NCI-H1417 treated with DMSO at 0.1 percent for 48 hours (cell line): ENCODE data around the gene TRAF7.
A peak's percentile ranks its signal among the peaks of the same experiment; 100 is the strongest.
"Not testable (repeated sequence)": the region's sequence is repeated elsewhere in the genome, so short reads cannot be mapped to it uniquely, and the experiment has no call there.

Source experiments
- DNase-seq: peaks from one replicate; lab custom pipeline; 2025; lab: John Stamatoyannopoulos, UW

TRAF7 gene

DNA sequence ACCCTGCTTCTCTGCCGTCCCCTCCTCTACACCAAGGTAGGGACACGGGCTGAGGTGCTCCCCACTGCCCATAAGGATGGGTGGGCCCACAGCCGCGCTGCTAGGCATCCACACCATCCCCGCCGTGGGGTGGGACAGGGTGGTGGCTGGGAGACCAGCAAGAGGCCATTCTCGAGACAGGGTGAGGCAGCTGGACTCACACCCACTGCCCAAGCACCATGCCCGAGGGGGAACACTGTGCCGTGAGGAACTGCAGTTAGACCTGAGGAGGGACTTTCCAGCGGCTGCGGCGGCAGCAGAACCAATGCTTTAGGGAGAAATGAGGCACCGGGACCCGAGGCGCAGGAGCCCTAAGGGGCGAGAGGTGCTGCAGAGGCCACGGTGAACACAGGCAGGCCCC lies 33.2 kb upstream of the TRAF7 start:
- DNase-seq = no peak

DNA sequence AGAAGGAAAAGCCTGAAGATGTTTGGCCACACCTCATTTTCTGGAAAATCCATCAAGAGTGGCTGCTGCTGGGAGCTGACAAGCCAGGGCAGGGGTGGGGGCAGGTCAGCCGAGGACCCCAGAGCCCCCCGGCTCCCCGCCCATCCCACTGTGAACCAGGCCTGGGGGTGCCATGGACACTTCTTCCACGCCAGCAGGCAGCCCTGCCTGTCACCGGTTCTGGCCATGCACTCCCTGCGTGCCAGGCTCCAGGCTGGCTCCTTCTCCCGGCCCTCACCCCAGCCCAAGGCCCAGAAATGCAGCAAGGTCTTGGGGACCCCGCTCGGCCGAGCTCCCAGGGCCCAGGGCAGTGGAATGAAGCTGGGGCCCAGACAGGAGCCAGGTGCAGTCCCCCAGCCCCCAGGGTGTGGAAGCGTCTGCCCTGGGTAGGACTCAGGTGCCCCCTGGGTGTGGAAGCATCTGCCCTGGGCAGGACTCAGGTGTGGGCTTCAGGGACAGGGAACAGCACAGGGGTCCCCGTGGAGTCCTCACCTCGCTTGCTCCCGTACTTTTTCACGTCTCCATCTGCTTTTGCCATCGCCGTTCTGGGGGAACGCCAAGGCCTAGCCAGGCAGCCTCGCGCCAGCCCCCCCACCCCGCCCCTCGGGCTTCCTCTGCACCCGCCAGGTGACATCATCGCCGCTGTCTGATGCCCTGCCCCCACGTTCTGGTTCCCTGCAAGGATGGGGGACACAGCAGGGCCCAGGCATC lies 32.5 kb upstream of the TRAF7 start:
- not testable (repeated sequence) for DNase-seq

DNA sequence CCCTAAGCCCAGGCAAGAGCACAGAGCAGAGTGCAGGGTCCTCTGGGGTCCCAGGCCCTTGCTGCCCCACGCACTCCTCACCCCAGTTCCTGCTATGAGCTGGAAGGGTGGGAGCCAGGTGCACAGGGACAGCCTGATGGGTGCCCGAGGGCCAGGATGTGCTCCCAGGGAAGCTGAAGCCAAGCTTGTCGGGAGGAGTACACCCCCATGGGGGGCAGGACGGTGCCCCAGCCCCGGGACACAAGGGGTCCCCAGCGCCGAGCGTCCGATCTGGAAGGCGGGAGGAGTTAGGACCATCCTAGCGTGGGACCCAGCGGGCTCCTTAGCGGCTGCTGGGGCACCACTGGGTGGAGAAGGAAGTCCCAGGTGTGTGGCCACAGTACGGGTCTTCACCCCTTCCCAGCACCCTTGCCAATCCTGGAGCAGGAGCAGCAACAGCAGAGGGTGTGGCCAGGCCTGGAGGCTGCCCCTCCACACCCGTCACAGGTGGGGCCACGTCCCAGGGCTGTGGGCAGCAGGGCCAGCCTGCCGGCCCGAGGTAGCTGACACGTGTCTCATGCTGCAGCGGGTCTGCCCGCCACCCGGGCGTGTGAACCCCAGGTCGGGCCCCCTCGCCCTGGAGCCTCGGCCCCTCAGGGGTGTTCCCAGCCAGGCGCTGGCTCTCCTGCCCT lies 31.7 kb upstream of the TRAF7 start:
- not testable (repeated sequence) for DNase-seq

DNA sequence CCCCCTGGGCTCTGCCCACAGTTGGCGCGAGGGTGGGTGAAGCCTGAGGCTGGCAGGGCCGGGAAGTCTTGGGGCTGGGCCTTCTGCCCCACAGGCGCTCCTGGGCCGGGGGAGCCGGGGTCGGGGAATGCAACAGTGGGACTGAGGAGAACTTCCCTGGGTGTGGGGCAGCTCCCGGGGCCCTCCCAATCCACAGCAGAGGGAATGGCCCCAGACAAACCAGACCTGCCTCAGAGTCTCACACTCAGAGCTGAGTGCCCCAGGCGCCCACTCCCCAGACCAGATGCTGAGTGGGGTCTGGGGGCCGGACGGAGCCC lies 31.2 kb upstream of the TRAF7 start:
- not testable (repeated sequence) for DNase-seq

DNA sequence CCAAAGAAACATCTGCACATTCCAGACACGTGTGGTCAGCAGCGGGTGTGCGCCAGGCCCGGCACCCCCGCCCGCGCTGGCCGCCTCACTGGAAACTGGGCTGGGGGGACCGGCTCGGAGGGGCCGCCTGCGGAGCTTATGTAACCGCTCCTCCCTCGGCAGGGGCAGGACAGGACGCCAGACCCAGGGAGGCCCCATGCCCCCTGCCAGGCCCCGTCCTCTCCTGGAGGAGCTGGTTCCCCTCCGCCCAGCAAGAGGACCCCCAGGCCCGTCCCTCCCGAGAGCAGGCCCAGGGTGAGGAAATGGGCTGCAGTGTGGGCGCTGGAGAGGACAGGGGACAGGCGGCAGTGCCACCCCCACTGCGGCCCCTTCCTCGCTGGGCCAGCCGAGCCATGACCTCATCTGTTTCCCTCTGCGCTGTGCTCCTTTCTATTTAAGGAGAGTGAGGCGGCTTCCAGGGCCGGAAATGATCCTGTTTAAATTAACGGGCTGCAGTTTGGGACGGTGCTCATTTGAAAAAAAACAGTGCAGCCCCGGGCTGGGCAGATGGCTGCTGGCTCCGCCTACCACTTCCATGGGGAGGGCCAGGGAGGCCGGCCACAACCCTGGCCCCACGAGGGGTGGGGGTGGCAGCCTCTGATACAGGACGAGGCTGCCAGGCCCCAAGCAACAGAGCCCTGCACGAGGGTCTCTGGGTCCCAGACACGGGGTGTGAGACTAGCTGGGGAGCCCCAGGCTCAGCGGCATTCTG lies 30.7 kb upstream of the TRAF7 start:
- not testable (repeated sequence) for DNase-seq

DNA sequence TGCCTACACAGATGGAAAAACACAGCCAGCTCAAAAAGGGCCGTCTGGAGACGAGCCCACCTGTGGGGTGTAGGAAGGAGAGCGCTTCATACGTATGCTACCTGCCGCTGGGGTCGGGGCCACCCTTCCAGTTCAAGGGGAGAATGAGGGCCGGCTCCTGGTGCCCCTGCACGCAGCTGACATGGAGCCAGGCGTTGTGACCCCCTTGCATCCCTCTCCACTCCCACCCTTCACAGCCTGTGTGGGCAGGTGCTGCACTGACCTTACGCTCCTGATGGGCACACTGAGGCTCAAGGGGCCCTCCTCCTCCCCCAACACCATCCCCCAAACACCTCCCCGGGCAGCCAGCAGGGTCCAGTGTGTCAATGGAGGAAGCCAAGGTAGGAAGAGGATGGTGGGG lies 30.0 kb upstream of the TRAF7 start:
- not testable (repeated sequence) for DNase-seq

DNA sequence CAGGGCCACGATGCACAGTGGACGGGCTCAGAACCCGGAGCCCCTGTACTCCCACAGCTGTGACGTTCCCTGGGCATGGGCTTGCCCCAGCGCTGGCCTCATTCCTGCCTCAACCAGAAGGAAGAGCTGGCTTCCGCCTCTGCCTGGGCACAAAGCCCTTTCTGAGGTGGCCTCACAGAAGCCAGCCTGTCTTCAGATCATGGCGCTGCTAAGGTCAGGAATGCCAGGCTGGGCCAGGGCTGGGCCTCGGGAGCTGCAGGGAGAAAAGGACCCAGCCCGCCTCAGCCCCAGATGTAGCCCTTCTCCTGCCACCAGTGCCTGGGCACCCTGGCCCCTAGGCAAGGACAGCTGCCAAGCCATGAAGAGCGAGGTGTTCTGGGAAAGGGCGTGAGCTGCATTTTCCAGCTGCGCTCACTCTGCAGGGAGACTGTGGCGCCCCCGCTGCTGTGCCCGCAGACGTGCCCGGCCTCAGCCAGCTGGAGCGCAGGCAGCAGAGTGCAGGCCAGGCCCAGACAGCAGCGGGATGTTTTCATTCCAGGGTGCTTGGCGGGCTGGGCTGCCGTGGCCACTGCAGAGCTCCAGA lies 29.3 kb upstream of the TRAF7 start:
- not testable (repeated sequence) for DNase-seq

DNA sequence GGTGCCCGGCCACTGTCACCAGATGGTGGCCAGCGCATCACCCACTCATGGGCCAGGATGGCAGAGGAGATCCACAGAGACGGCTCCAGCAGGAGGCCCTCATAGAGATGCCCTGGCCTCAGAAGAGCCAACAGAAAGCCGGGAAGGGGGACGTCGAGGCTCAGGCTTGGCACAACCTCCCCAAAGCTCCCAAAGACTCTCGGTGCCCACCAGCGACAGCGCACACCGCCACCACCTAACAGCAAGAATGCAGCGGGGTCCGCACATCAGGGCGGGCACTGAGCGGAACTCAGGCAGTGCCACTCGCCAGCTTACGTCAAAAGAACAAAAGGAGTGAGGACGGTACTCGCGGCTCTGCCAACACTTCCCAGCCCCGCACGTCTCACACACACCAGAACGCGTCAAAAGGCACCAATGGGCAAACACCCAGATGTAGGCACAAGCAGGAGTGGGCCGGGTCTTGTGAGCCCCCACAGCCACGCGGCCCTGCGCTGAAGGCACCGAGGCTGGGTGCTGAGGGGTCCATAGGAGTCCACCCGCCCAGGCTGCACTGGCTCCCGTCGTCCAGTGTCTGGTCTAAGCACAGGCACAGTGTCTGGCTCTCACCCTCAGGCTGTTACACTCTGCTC lies 28.5 kb upstream of the TRAF7 start:
- not testable (repeated sequence) for DNase-seq

DNA sequence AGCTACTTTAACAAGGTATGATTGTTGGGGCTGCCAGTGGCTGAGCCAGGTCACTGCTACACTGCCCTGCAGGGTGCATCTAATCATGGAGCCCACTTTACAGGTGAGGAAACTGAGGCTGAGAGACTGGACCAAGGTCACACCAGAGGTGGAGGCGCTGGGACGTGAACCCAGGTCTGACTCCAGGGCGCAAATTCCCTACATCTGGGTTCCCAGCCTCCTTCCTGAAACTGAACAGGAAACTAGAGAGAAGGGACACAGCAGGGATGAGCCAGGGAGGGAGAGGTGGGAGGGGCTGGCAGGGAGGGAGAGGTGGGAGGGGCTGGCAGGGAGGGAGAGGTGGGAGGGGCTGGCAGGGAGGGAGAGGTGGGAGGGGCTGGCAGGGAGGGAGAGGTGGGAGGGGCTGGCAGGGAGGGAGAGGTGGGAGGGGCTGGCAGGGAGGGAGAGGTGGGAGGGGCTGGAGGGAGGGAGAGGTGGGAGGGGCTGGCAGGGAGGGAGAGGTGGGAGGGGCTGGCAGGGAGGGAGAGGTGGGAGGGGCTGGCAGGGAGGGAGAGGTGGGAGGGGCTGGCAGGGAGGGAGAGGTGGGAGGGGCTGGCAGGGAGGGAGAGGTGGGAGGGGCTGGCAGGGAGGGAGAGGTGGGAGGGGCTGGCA lies 27.8 kb upstream of the TRAF7 start:
- not testable (repeated sequence) for DNase-seq

DNA sequence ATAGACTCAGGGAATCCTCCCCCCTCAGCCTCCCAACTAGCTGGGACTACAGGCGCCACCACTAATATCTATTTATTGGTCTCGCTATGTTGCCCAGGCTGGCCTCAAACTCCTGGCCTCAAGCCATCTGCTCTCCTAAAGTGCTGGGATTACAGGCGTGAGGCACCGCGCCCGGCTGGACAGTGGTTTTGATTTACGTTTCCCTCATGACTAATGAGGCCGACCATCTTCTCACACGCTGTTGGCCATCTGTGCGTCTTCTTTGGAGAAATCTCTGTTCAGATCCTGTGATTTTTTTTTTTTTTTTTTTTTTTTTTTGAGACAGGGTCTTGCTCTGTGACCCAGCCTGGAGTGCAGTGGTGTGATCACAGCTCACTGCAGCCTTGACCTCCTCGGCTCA lies 26.3 kb upstream of the TRAF7 start:
- not testable (repeated sequence) for DNase-seq

DNA sequence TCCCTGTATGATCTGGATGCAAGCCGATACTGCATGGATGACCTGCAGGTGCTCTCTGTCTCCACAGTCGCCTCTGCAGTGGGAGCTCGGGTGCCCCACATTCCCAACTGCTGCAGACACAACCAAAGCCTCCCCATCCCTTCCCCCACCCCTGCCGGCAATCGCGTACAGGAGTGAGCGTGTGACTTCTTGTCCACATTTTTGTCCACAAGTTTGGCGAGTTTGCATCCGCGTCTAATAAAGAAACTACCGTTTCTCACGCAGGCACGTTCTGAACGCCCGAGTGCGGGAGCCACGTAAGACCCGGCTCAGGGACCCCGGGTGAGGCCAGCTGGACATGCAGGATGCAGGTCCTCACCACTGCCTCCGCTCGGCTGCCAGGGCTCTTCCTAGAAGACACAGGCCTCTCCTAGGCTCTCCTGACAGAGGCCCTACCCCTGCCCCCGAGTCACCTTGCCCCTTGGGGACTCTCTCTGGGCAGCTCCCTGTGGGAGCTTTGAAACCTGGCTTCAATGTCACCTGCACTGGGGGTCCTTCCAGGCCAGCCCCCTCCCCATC lies 25.6 kb upstream of the TRAF7 start:
- DNase-seq = not testable (repeated sequence)

DNA sequence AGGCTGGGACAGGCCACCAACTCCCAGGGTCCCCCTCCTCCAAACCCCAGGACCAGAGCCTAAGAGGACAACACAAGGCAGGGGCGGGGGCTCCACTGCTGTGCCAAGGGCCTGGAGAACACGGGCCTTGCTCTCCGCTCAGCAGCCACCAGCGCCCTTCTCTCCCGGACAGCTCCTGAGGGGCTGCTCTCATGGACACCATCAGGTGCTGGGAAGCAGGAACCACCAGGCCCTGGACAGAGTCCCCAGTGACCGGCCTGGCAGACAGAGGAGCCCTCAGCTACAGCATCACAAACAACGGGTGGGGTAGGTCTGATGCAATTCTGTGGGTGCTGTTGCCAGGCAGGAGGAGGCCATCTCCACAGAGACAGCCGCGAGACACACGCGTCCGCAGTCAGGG lies 21.8 kb upstream of the TRAF7 start:
- DNase-seq = not testable (repeated sequence)

DNA sequence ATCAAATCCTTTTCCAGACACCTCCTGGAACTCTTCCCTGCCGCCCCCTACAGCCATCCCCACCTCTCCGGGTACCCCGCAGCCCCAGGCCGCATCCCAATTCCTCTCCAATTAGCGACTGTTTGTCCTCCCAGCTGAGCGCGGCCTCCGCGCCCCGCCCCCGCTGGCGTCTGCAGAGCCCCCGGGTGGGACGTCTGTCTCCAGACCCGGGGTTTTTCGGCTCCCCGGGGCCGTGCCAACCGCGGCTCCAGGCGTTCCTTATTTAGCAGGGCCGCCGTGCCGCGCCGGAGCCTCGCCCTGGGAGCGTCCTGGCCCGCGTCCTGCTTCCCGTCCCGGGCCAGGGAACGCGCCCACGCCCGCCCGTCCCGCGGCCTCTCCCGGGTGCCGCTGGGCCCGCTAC lies 20.5 kb upstream of the TRAF7 start:
- not testable (repeated sequence) for DNase-seq

DNA sequence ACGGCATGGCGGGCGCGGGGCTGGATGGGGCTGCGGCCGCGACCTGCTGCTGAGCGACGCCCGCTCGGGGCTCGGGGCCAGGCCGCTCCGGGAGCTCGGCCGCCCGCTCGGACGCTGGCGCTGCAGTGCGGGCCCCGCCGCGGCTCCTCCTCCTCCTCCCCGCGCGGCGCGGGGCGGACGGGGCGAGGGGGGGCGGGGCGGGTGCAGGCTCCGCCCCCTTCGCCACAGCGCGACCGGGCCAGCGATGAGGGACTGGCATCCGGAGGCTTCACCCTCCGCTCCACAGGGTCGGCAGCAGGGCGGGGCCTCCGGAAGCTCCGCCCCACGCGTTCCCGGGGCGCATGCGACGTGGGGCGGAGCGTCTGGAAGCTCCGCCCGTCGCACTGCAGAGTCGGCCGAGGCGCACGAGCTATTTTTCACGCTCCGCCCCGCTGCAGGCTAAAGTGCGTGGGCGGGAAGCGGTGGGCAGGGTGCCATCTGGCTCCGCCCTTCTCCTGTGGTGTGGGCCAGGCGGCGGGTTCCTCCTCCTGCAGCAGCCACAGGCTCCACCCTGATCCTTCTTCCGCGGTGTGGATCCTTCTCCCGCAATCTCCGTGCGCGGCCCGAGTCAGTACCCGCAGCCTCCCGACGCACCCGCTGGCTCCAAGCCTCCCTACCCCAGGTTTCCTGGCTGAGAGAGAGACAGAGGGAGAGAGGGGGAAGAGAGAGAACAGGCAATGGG lies 19.7 kb upstream of the TRAF7 start, which contains the start of gene PKD1:
Gene PKD1 (minus strand): TSS at position 129 of the 721 bp plus-strand sequence. CDS start 209 bp downstream, outside the sequence.
- peak; percentile 58 for DNase-seq

DNA sequence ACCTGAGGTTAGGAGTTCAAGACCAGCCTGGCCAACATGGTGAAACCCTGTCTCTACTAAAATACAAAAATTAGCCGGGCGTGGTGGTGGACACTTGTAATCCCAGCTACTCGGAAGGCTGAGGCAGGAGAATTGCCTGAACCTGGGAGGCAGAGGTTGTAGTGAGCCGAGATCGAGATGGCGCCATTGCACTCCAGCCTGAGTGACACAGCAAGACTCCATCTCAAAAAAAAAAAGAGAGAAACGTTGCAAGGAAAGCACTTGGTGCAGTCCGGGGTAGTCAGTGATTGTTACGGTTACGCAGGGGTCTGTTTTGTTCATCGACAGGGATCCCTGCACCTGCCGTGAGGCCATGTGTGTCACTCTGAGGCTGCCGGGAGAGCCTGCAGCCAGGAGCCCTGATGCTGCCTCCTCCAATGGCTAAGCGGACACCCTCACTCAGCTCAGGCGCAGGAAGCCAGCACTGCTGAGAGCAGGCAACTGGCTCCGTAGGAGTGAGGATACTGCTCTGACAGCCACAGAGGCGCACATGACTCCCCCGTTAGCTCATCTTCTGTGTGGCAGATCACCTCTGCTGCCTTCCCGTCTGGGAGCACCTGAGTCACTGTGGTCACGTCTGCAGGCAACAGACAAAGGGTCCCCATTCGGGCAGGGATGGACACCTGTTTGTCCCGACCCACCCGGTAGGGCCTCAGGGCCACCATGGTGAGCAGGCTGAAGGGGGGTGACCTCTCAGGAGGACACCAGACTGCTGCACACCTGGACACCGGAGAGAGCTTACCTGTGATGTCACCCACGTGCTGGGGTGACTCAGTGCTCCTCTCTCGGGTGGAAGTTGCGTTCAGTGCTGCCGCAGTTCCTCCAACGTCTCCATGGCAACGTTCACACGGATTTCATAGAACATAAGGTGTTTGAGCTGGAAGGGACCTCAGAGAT lies 12.4 kb upstream of the TRAF7 start:
- DNase-seq = no peak

DNA sequence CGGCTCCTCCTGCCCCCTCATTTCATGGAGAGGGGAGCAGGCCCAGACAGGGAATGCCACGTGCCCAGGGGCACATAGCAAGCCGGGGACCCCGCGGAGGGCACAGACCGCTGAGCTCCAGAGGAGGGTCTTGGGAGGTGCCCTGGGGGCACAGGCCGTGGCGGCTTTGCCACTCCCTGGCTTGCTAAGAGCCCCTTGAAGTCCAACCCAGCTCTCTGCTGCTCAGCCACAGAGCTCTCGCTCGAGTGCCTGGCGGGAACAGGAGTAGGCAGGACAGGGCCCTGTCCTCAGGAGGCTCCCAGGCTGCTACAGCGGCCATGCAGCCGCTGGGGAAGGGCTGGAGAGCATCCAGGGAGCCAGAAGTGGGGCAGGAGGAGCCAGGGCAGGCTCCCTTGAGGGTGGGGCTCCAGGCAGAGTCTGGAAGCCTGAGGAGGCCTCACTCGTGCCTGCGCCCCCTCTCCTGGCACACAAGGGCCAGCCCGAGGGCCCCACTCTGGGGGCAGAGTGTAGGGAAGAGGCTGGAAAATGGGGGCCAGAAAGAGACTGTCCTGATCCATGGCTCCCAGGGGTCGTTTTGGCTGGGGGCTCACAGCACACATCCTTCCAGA lies 11.6 kb upstream of the TRAF7 start:
- DNase-seq = no peak

DNA sequence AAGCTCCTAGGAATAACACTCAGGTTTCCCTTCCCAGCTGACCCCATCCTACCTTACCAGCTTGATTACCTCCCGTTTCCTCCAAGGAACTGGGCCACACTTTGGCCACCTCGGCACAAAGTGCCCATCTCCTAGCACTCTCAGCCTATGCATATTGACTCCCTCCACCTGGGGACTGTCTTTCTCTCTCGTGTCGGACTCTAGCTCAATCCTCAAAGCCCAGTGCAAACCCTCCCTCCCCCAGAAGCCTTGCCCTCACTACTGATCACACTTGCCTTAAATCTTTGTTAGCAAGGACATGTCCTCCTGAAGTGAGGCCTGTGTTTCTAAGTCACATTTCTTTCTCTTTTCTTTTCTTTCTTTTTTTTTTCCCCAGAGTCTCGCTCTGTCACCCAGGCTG lies 9.7 kb upstream of the TRAF7 start:
- no peak for DNase-seq

DNA sequence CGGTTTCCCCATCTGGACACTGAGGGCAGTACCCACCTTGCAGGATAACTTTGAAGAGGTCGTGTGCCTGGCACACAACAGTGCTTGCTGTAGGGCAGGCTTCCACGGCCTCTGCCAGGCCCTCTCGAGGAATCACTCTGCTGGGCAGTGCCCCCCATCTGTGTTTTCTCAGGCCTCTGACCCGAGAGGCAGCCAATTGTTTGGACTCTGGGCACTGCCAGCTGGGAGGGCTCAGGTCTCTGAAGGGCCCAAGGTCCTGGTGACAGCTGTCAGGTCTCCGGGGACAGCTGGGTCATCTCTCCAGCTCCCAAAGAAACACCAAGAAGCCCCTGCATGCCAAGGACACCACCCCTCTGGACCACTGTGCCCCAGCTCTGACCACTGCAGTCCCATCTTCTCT lies 8.2 kb upstream of the TRAF7 start:
- DNase-seq = no peak
